CD8-positive, alpha-beta memory T cell (primary cell): ENCODE results near the gene GABBR2. TPM values are rescaled to one million over a fixed set of nuclear protein-coding genes. Genes with fewer than 3 reads are reported as not detected.
"Not testable (repeated sequence)": the region's sequence is repeated elsewhere in the genome, so short reads cannot be mapped to it uniquely, and the experiment has no call there.

Experiments used
- CTCF ChIA-PET: fragments of 350-600 bp; sonication (Branson Sonifier 250); formaldehyde crosslinking; loops from one replicate; lab custom pipeline; 2021; ENCODE audit warnings: antibody characterized with exemption; lab: Charles Lee
- POLR2A ChIA-PET: fragments of 350-600 bp; sonication (Branson Sonifier 250); formaldehyde crosslinking; loops from one replicate; lab custom pipeline; 2021; ENCODE audit warnings: antibody characterized with exemption; lab: Charles Lee
- DNase-seq, 5 donors: peaks; one replicate each; pipeline versions ENCODE4 v3.0.0 to v3.0.0-alpha.2; 2020 to 2022; ENCODE audit warnings: mixed read lengths in 1 of 5
- H3K27ac ChIP-seq: one replicate; pipeline ENCODE4 v1.7.0; 2013; ENCODE audit warnings: low read depth, mild to moderate bottlenecking, low read length, moderate library complexity
- H3K27me3 ChIP-seq: 2 replicates; pipeline ENCODE4 v1.7.0; 2013; ENCODE audit warnings: low read length, mild to moderate bottlenecking; ENCODE audit not compliant: insufficient read depth, poor library complexity, severe bottlenecking
- H3K36me3 ChIP-seq: 2 replicates; pipeline ENCODE4 v1.7.0; 2013; ENCODE audit warnings: mild to moderate bottlenecking, low read length, moderate library complexity; ENCODE audit not compliant: insufficient read depth
- H3K4me1 ChIP-seq: 2 replicates; pipeline ENCODE4 v1.7.0; 2013; ENCODE audit warnings: mild to moderate bottlenecking, low read length, moderate library complexity; ENCODE audit not compliant: insufficient read depth
- H3K4me3 ChIP-seq: 2 replicates; pipeline ENCODE4 v1.7.0; 2013; ENCODE audit warnings: mild to moderate bottlenecking, low read length
- H3K9me3 ChIP-seq: 2 replicates; pipeline ENCODE4 v1.7.0; 2013; ENCODE audit warnings: mild to moderate bottlenecking, low read length
- H3K27ac Mint-ChIP-seq, 8 donors: one replicate each; pipeline ENCODE4 v1.8.0; 2020 to 2021; ENCODE audit warnings: mixed read lengths in 8 of 8, mild to moderate bottlenecking in 6 of 8, inconsistent platforms in 3 of 8, moderate library complexity in 3 of 8
- H3K27me3 Mint-ChIP-seq, 2 donors: one replicate each; pipeline ENCODE4 v1.8.0; 2020 to 2021; ENCODE audit warnings: mixed read lengths in 2 of 2, mild to moderate bottlenecking in 1 of 2, moderate library complexity in 1 of 2
- H3K36me3 Mint-ChIP-seq, 3 donors: one replicate each; pipeline ENCODE4 v1.8.0; 2020 to 2021; ENCODE audit warnings: mixed read lengths in 3 of 3, inconsistent platforms in 1 of 3, mild to moderate bottlenecking in 1 of 3
- H3K4me1 Mint-ChIP-seq, 3 donors: one replicate each; pipeline ENCODE4 v1.8.0; 2020 to 2021; ENCODE audit warnings: mixed read lengths in 3 of 3, inconsistent platforms in 1 of 3, mild to moderate bottlenecking in 1 of 3
- H3K4me3 Mint-ChIP-seq, 7 donors: one replicate each; pipeline ENCODE4 v1.8.0; 2020 to 2021; ENCODE audit warnings: mixed read lengths in 7 of 7, mild to moderate bottlenecking in 6 of 7, moderate library complexity in 4 of 7, inconsistent platforms in 2 of 7
- H3K9me3 Mint-ChIP-seq, 5 donors: one replicate each; pipeline ENCODE4 v1.8.0; 2020 to 2022; ENCODE audit warnings: mixed read lengths in 5 of 5, mild to moderate bottlenecking in 3 of 5, moderate library complexity in 2 of 5, inconsistent platforms in 1 of 5
- polyA plus RNA-seq: library from polyadenylated mRNA; unstranded; fragments of 300-500 nt; fragmentation: Illumina TruSeq; gene quantifications from one replicate; pipeline ENCODE4 v1.2.3, GENCODE V29; 2021
- total RNA-seq, 2 experiments: library from RNA; stranded (reverse); gene quantifications; one replicate each; pipeline ENCODE4 v1.2.3, GENCODE V29; 2021

Gene GABBR2
- total and polyA plus RNA-seq, 3 experiments from 2014 or later = not detected

- H3K36me3 ChIP-seq = no peaks in the 10 kb centered on the region
- peaks cover 0 to 4% of the 10 kb centered on the region in 2 donors for H3K27me3 Mint-ChIP-seq
- CTCF ChIA-PET = no interaction called here
- H3K9me3 ChIP-seq = no peaks in the 10 kb centered on the region
- no peaks in the 10 kb centered on the region for H3K27me3 ChIP-seq
- no peak overlapping the region for H3K4me3 ChIP-seq
- no peak for DNase-seq
- H3K27ac ChIP-seq = no peak overlapping the region
- H3K4me1 ChIP-seq = no peaks in the 10 kb centered on the region
- POLR2A ChIA-PET = no interaction called here
- H3K36me3 Mint-ChIP-seq = no peaks in the 10 kb centered on the region
- H3K4me1 Mint-ChIP-seq = no peaks in the 10 kb centered on the region
- H3K9me3 Mint-ChIP-seq = no peaks in the 10 kb centered on the region
- no peak overlapping the region for H3K4me3 Mint-ChIP-seq
- H3K27ac Mint-ChIP-seq = peak overlapping the region in 1 of 8 donors; percentile 63
These were observed 20.8 kb downstream of the GABBR2 start for GRCh38 chr9:98687911-98688310.

- no peaks in the 10 kb centered on the region for H3K4me1 Mint-ChIP-seq
- ChIA-PET POLR2A (no interaction called here), CTCF (no interaction called here)
- H3K36me3 Mint-ChIP-seq = no peaks in the 10 kb centered on the region
- no peaks in the 10 kb centered on the region for H3K4me1 ChIP-seq
- H3K36me3 ChIP-seq = no peaks in the 10 kb centered on the region
- no peaks in the 10 kb centered on the region for H3K9me3 Mint-ChIP-seq
- no peak overlapping the region for H3K27ac ChIP-seq
- H3K27ac Mint-ChIP-seq = no peak overlapping the region
- H3K9me3 ChIP-seq = no peaks in the 10 kb centered on the region
- no peak for DNase-seq
- H3K4me3 ChIP-seq = no peak overlapping the region
- H3K27me3 Mint-ChIP-seq = peaks cover 0 to 4% of the 10 kb centered on the region in 2 donors
- H3K4me3 Mint-ChIP-seq = no peak overlapping the region
- no peaks in the 10 kb centered on the region for H3K27me3 ChIP-seq
These were observed 21.5 kb downstream of the GABBR2 start for GRCh38 chr9:98686961-98687855.

GRCh38 chr9:98684816-98685215 is 23.9 kb downstream of the GABBR2 start:
- CTCF ChIA-PET, DNase-seq, H3K4me3 Mint-ChIP-seq, H3K27ac ChIP-seq, H3K9me3 ChIP-seq, H3K9me3 Mint-ChIP-seq, POLR2A ChIA-PET, H3K4me3 ChIP-seq, H3K4me1 ChIP-seq, H3K27me3 Mint-ChIP-seq, H3K27ac Mint-ChIP-seq, H3K4me1 Mint-ChIP-seq, H3K36me3 ChIP-seq, H3K27me3 ChIP-seq, H3K36me3 Mint-ChIP-seq: not testable (repeated sequence)

- POLR2A ChIA-PET = no interaction called here
- no peaks in the 10 kb centered on the region for H3K36me3 Mint-ChIP-seq
These were observed 30.4 kb downstream of the GABBR2 start for GRCh38 chr9:98678244-98678842.

DNA sequence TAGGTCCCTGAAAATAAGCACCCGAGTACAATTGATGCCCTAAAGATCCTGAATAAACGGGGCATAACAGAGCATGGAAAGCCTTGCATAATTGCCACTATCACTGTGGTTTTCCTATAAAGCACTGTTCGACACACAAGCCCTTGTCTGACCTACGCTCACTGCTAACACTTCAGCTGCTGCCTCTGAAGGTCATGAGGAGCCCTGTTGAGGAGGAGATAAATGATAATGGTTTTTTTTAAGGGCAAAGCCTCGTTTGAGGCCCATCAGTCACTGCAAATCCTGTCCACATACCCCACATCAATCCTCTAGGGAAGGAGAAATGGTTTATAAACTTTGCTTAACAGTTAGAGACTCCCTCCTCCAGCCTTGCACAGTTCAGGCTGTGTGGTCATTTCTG is 35.1 kb downstream of the GABBR2 start:
- Mint-ChIP-seq H3K4me3 (no peak overlapping the region), H3K4me1 (no peaks in the 10 kb centered on the region), H3K9me3 (peaks cover 0 to 4% (median 2%) of the 10 kb centered on the region in 5 donors), H3K36me3 (no peaks in the 10 kb centered on the region), H3K27ac (no peak overlapping the region), H3K27me3 (peaks cover 25 to 61% of the 10 kb centered on the region in 2 donors)
- Histone ChIP-seq H3K27me3 (no peaks in the 10 kb centered on the region), H3K27ac (no peak overlapping the region), H3K4me1 (no peaks in the 10 kb centered on the region), H3K4me3 (no peak overlapping the region), H3K9me3 (no peaks in the 10 kb centered on the region), H3K36me3 (no peaks in the 10 kb centered on the region)
- DNase-seq = no peak
- POLR2A ChIA-PET = no interaction called here
- CTCF ChIA-PET = no interaction called here

More at GRCh38 chr9:98678244-98678842, 30.4 kb downstream of the GABBR2 start:
- Histone ChIP-seq H3K9me3 (no peaks in the 10 kb centered on the region), H3K27ac (no peak overlapping the region), H3K27me3 (no peaks in the 10 kb centered on the region), H3K4me1 (no peaks in the 10 kb centered on the region), H3K36me3 (no peaks in the 10 kb centered on the region), H3K4me3 (no peak overlapping the region)
- no peaks in the 10 kb centered on the region for H3K4me1 Mint-ChIP-seq
- no peak overlapping the region for H3K4me3 Mint-ChIP-seq
- no peak for DNase-seq
- no peak overlapping the region for H3K27ac Mint-ChIP-seq
- H3K9me3 Mint-ChIP-seq = peaks cover 0 to 8% (median 2%) of the 10 kb centered on the region in 5 donors
- peaks cover 30 to 49% of the 10 kb centered on the region in 2 donors for H3K27me3 Mint-ChIP-seq
- CTCF ChIA-PET = interaction anchor here (0.9 kb wide), 1 partner anchor 21 kb away, joined by 3 read pairs; no protein-coding TSS in a partner anchor

GRCh38 chr9:98667005-98667640 is 41.6 kb downstream of the GABBR2 start:
- H3K4me3 Mint-ChIP-seq = no peak overlapping the region
- H3K27me3 Mint-ChIP-seq = peaks cover 8 to 27% of the 10 kb centered on the region in 2 donors
- no peaks in the 10 kb centered on the region for H3K4me1 ChIP-seq
- H3K9me3 Mint-ChIP-seq = no peaks in the 10 kb centered on the region
- no peak for DNase-seq
- H3K27ac Mint-ChIP-seq = no peak overlapping the region
- H3K36me3 ChIP-seq = no peaks in the 10 kb centered on the region
- POLR2A ChIA-PET = no interaction called here
- H3K4me1 Mint-ChIP-seq = no peaks in the 10 kb centered on the region
- H3K36me3 Mint-ChIP-seq = no peaks in the 10 kb centered on the region
- H3K9me3 ChIP-seq = no peaks in the 10 kb centered on the region
- no peaks in the 10 kb centered on the region for H3K27me3 ChIP-seq
- no peak overlapping the region for H3K27ac ChIP-seq
- CTCF ChIA-PET = no interaction called here
- H3K4me3 ChIP-seq = no peak overlapping the region

- Histone ChIP-seq H3K27me3 (no peaks in the 10 kb centered on the region), H3K4me1 (no peaks in the 10 kb centered on the region), H3K27ac (no peak overlapping the region), H3K9me3 (no peaks in the 10 kb centered on the region), H3K36me3 (no peaks in the 10 kb centered on the region), H3K4me3 (no peak overlapping the region)
- Mint-ChIP-seq H3K27ac (no peak overlapping the region), H3K4me3 (no peak overlapping the region), H3K27me3 (peaks cover 8 to 21% of the 10 kb centered on the region in 2 donors), H3K9me3 (no peaks in the 10 kb centered on the region), H3K36me3 (no peaks in the 10 kb centered on the region), H3K4me1 (no peaks in the 10 kb centered on the region)
- DNase-seq = no peak
- ChIA-PET POLR2A (no interaction called here), CTCF (no interaction called here)
These were observed 43.2 kb downstream of the GABBR2 start for GRCh38 chr9:98665501-98665900.

GRCh38 chr9:98660541-98660940 is 48.2 kb downstream of the GABBR2 start:
- Histone ChIP-seq H3K36me3 (no peaks in the 10 kb centered on the region), H3K4me3 (no peak overlapping the region), H3K27me3 (no peaks in the 10 kb centered on the region), H3K4me1 (no peaks in the 10 kb centered on the region), H3K27ac (no peak overlapping the region), H3K9me3 (no peaks in the 10 kb centered on the region)
- no peak overlapping the region for H3K4me3 Mint-ChIP-seq
- no peak overlapping the region for H3K27ac Mint-ChIP-seq
- peaks cover 2 to 16% of the 10 kb centered on the region in 2 donors for H3K27me3 Mint-ChIP-seq
- no peak for DNase-seq
- POLR2A ChIA-PET = no interaction called here
- H3K9me3 Mint-ChIP-seq = no peaks in the 10 kb centered on the region
- CTCF ChIA-PET = no interaction called here
- H3K4me1 Mint-ChIP-seq = no peaks in the 10 kb centered on the region
- no peaks in the 10 kb centered on the region for H3K36me3 Mint-ChIP-seq
